ENCODE results near the gene OR2L5. TPM values are rescaled to one million over a fixed set of nuclear protein-coding genes. Genes with fewer than 3 reads are reported as not detected.

The OR2L5 gene, protein sequence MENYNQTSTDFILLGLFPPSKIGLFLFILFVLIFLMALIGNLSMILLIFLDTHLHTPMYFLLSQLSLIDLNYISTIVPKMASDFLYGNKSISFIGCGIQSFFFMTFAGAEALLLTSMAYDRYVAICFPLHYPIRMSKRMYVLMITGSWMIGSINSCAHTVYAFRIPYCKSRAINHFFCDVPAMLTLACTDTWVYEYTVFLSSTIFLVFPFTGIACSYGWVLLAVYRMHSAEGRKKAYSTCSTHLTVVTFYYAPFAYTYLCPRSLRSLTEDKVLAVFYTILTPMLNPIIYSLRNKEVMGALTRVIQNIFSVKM
- total RNA-seq: not detected in 2 replicates

GRCh38 chr1:248013229-248013710 is at the start of gene OR2L5:
OR2L5 (plus strand) TSS chr1:248013660; CDS start chr1:248021948, 8,288 bp downstream.

DNA sequence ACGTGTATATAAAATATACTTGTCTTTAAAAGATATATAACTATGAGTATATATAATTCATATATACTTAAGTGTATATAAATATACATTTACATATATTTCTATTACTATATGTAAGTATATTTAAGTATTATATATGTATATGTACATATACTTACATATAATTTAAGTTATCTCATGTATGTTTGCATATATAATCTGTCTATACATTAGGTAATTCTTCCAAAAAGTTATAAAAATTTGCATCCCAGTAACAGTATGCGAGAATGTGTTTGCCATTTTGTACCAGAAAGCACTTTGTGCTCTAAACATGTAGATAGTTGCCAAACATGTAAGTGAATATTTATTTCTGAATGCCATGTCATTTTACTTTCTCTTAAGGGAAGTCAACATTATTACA is 48.5 kb upstream of the OR2L5 start, which contains the start of gene OR2AK2:
Gene OR2AK2 (plus strand): TSS at position 301 of the 400 bp plus-strand sequence. CDS start 144 bp downstream, outside the sequence.

DNA sequence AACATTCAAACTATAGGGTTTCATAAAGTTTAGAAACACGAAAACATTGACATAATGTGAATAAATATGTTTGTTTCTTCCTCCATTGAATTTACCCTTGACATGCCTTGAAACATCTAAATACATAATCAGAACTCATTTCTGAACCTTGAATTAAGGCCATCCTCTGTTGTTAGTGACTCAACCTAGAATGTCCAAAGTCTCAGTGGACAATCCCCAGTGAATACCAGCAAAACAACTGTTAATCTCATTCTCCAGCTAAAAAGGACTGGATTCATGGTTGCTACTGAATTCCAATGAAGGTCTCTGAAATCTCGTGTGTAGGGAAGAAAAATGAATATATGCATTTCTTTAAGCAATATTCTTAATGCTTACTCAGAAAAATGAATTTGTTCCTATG is 16.3 kb downstream of the OR2L5 start, which contains the start of gene OR2L2:
Gene OR2L2 (plus strand): TSS at position 301 of the 400 bp plus-strand sequence. CDS start 8,198 bp downstream, outside the sequence.

GRCh38 chr1:248046536-248046935 is 33.1 kb downstream of the OR2L5 start, which contains the start of gene OR2L3:
OR2L3 (plus strand) TSS chr1:248046836; CDS start chr1:248060682, 13,846 bp downstream.

Other genes starting within 250 kb of the OR2L5 start
- not detected in 2 replicates for gene OR14A16, start 189.5 kb upstream of the OR2L5 start, total RNA-seq
- not detected in 2 replicates for gene OR11L1, start 171.8 kb upstream of the OR2L5 start, total RNA-seq
- gene TRIM58, start 156.5 kb upstream of the OR2L5 start, total RNA-seq: 0.09 and 0.58 TPM in 2 replicates
- gene OR2W3, start 118.1 kb upstream of the OR2L5 start, total RNA-seq: 0.12 TPM in 1 of 2 replicates, not detected in the other
- not detected in 2 replicates for gene OR2T8, start 93.4 kb upstream of the OR2L5 start, total RNA-seq
- gene OR2AJ1, start 88.8 kb upstream of the OR2L5 start, total RNA-seq: not detected in 2 replicates
- not detected in 2 replicates for gene OR2L8, start 64.8 kb upstream of the OR2L5 start, total RNA-seq
- gene OR2AK2, start 48.4 kb upstream of the OR2L5 start, total RNA-seq: not detected in 2 replicates
- not detected in 2 replicates for gene OR2L2, start 16.4 kb downstream of the OR2L5 start, total RNA-seq
- not detected in 2 replicates for gene OR2L3, start 33.2 kb downstream of the OR2L5 start, total RNA-seq
- not detected in 2 replicates for gene OR2L13, start 81.5 kb downstream of the OR2L5 start, total RNA-seq
- not detected in 2 replicates for gene OR2M5, start 131.5 kb downstream of the OR2L5 start, total RNA-seq
- gene OR2M2, start 161.2 kb downstream of the OR2L5 start, total RNA-seq: not detected in 2 replicates
- not detected in 2 replicates for gene OR2M3, start 183.6 kb downstream of the OR2L5 start, total RNA-seq
- gene OR2M4, start 217.8 kb downstream of the OR2L5 start, total RNA-seq: not detected in 2 replicates